ENCODE results near the gene PMPCA. TPM values are rescaled to one million over a fixed set of nuclear protein-coding genes. Genes with fewer than 3 reads are reported as not detected.
"Not testable (repeated sequence)": the region's sequence is repeated elsewhere in the genome, so short reads cannot be mapped to it uniquely, and the experiment has no call there.

PMPCA gene
- total RNA-seq, 1 experiment from 2014 or later, result 20.9 TPM

DNA sequence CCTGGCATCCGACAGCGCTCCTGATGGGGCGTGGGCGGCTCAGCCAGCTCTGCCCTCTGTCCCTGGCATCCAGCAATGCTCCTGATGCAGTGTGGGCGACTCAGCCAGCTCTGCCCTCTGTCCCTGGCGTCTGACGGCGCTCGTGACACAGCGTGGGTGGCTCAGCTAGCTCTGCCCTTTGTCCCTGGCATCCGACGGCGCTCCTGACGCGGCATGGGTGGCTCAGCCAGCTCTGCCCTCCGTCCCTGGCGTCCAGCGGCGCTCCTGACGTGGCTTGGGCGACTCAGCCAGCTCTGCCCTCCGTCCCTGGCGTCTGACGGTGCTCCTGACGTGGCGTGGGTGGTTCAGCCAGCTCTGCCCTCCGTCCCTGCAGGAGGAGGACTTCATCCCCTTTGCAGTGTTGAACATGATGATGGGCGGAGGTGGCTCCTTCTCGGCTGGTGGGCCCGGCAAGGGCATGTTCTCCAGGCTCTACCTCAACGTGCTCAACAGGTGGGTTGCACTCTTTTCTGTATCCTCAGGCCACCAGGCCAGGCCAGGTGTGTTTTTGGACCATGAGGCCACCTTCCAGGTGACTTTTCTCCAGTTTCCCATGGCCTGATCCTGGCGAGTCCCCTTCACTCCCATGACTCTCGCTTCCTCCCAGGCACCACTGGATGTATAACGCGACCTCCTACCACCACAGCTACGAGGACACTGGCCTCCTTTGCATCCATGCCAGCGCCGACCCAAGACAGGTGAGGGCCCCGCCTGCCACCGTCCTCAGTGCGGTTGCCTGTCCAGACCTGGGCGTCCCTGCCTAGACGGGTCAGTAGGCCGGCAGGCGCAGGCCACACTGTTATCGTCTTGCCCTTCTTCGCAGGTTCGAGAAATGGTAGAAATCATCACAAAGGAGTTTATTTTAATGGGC, 8.0 kb downstream of the PMPCA start:
- no peaks in the 10 kb centered on the region for H3K9me3 ChIP-seq (ENCODE audit: low read length)
- H3K9me2 ChIP-seq (replicated peaks; ENCODE audit: insufficient read depth, low read length), result no peaks in the 10 kb centered on the region
- no peak overlapping the region for H2AFZ ChIP-seq (ENCODE audit: low read length)
- peaks cover 11% of the 10 kb centered on the region; the same call in 1 of the 2 replicates for H3K36me3 ChIP-seq (ENCODE audit: insufficient read depth, low read length)
- no peak overlapping the region for H3K9ac ChIP-seq (ENCODE audit: low read length)
- no peak overlapping the region for H3K4me3 ChIP-seq (ENCODE audit: low read length)
- H3K4me1 ChIP-seq (ENCODE audit: low read length), result no peaks in the 10 kb centered on the region
- no peaks in the 10 kb centered on the region for H3K27me3 ChIP-seq (ENCODE audit: low read length)
- no peak overlapping the region for H3K27ac ChIP-seq (ENCODE audit: low read length)
- DNase-seq, result no peak
- no peak overlapping the region for H3K4me2 ChIP-seq (ENCODE audit: low read depth, low read length, poor library complexity, severe bottlenecking)
- no peaks in the 10 kb centered on the region for H4K20me1 ChIP-seq (ENCODE audit: insufficient read depth, low read depth, low read length)
- H3K79me2 ChIP-seq (ENCODE audit: low read length), result peaks cover 6% of the 10 kb centered on the region; the same call in 1 of the 2 replicates

DNA sequence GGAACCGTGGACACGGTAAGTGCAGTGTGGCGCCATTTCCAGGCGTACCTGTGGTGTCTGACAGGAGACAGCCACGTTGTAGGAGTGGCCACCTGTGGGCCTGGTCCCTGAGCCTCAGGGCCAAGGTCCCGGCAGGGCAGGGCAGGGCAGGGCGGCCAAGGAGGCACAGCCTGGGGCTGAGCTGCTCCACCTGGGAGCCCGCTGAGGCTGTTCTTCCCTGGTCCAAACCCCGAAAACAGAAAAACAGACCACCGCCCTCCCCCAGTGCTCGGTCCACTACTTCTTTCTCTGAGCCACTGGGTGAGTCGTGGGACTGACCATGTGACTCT, 8.6 kb downstream of the PMPCA start:
- Histone ChIP-seq H3K4me3 (ENCODE audit: low read length) (no peak overlapping the region), H3K79me2 (ENCODE audit: low read length) (no peaks in the 10 kb centered on the region), H4K20me1 (ENCODE audit: insufficient read depth, low read depth, low read length) (no peaks in the 10 kb centered on the region), H3K36me3 (ENCODE audit: insufficient read depth, low read length) (peaks cover 5% of the 10 kb centered on the region; the same call in 1 of the 2 replicates), H3K9me2 (replicated peaks; ENCODE audit: insufficient read depth, low read length) (no peaks in the 10 kb centered on the region), H3K27me3 (ENCODE audit: low read length) (no peaks in the 10 kb centered on the region), H2AFZ (ENCODE audit: low read length) (no peak overlapping the region), H3K27ac (ENCODE audit: low read length) (no peak overlapping the region), H3K9me3 (ENCODE audit: low read length) (no peaks in the 10 kb centered on the region), H3K4me2 (ENCODE audit: low read depth, low read length, poor library complexity, severe bottlenecking) (no peak overlapping the region), H3K9ac (ENCODE audit: low read length) (no peak overlapping the region), H3K4me1 (ENCODE audit: low read length) (no peaks in the 10 kb centered on the region)
- no peak for DNase-seq

DNA sequence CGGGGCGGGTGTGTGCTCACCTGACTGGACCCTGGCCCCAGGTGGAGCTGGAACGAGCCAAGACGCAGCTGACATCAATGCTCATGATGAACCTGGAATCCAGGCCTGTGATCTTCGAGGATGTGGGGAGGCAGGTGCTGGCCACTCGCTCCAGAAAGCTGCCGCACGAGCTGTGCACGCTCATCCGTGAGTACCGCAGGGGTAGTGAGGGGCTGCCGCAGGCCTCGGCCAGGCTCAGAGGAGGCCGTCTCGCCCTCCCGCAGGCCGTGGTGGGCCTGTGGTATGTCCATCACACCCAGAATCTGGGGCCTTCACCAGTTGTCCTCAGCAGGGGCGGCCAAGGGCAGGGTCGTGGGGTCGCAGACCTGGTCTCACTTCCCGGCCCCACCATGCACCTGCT, 11.3 kb downstream of the PMPCA start:
- Histone ChIP-seq H3K27me3 (ENCODE audit: low read length) (no peaks in the 10 kb centered on the region), H3K36me3 (ENCODE audit: insufficient read depth, low read length) (0 out of 2 replicates have a peak, but pooled peaks cover 2% of the 10 kb centered on the region)

DNA sequence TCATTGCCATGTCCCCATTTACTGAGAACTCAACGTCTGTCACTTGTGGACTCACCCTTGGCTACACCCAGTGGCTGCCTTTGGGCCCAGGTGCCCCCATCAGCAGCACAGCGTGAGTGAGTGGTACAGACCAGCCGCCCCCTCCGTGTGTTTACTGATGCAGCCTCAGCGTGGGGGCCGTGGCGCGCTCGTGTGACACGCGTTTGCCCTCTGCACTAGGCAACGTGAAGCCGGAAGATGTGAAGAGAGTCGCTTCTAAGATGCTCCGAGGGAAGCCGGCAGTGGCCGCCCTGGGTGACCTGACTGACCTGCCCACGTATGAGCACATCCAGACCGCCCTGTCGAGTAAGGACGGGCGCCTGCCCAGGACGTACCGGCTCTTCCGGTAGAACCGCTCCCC, 12.4 kb downstream of the PMPCA start:
- H3K27me3 ChIP-seq (ENCODE audit: low read length), result no peaks in the 10 kb centered on the region
- no peak for DNase-seq
- H3K9ac ChIP-seq (ENCODE audit: low read length), result no peak overlapping the region
- no peaks in the 10 kb centered on the region for H3K9me3 ChIP-seq (ENCODE audit: low read length)
- H3K79me2 ChIP-seq (ENCODE audit: low read length), result no peaks in the 10 kb centered on the region
- H3K9me2 ChIP-seq (replicated peaks; ENCODE audit: insufficient read depth, low read length), result no peaks in the 10 kb centered on the region
- no peaks in the 10 kb centered on the region for H3K36me3 ChIP-seq (ENCODE audit: insufficient read depth, low read length)
- H3K4me3 ChIP-seq (ENCODE audit: low read length), result no peak overlapping the region
- no peak overlapping the region for H2AFZ ChIP-seq (ENCODE audit: low read length)
- H4K20me1 ChIP-seq (ENCODE audit: insufficient read depth, low read depth, low read length), result no peaks in the 10 kb centered on the region
- H3K4me1 ChIP-seq (ENCODE audit: low read length), result no peaks in the 10 kb centered on the region
- no peak overlapping the region for H3K4me2 ChIP-seq (ENCODE audit: low read depth, low read length, poor library complexity, severe bottlenecking)
- no peak overlapping the region for H3K27ac ChIP-seq (ENCODE audit: low read length)

More for the DNA sequence above, 11.3 kb downstream of the PMPCA start:
- H3K9ac ChIP-seq (ENCODE audit: low read length), result no peak overlapping the region
- no peaks in the 10 kb centered on the region for H3K9me2 ChIP-seq (replicated peaks; ENCODE audit: insufficient read depth, low read length)
- H3K9me3 ChIP-seq (ENCODE audit: low read length), result no peaks in the 10 kb centered on the region
- no peak overlapping the region for H3K4me3 ChIP-seq (ENCODE audit: low read length)
- H3K4me2 ChIP-seq (ENCODE audit: low read depth, low read length, poor library complexity, severe bottlenecking), result no peak overlapping the region
- DNase-seq, result no peak
- no peaks in the 10 kb centered on the region for H3K79me2 ChIP-seq (ENCODE audit: low read length)
- no peaks in the 10 kb centered on the region for H4K20me1 ChIP-seq (ENCODE audit: insufficient read depth, low read depth, low read length)
- H3K4me1 ChIP-seq (ENCODE audit: low read length), result no peaks in the 10 kb centered on the region
- H2AFZ ChIP-seq (ENCODE audit: low read length), result no peak overlapping the region
- no peak overlapping the region for H3K27ac ChIP-seq (ENCODE audit: low read length)

DNA sequence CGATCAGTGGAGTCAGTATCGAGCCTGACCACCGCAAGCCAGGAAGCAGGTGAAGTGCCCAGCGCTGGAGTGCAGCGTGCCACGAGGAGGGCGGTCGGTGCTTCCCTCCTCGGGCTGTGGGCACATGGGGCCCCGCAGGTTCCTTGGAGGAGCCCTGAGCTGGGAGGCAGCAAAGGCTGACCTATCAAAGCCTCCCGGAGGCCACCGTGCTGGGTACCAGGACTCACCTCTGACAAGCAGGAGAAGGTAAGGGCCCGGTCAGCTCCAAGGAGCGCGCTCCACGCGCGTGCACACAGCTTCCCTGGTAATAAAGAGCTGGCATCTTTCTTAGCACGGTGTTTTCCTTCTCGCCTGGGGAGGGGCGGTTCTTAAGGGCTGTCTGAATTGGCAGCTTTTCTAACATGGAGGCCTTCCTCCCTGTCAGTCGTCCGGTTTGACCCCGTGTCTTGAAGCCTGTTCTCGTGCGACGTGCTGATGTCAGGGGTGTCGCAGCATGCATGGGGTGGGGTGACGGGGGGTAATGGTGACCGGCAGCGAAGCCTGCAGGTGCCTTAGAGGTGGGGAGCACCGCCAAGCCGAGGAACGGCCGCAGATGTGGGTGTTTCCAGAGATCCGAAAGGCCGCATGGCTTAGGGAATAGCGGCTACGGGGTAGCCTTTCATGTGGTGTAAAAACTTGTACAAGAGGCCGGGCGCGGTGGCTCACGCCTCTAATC, 13.1 kb downstream of the PMPCA start:
- Histone ChIP-seq H3K79me2 (ENCODE audit: low read length) (no peaks in the 10 kb centered on the region), H4K20me1 (ENCODE audit: insufficient read depth, low read depth, low read length) (no peaks in the 10 kb centered on the region), H3K27me3 (ENCODE audit: low read length) (no peaks in the 10 kb centered on the region), H3K9ac (ENCODE audit: low read length) (no peak overlapping the region), H3K4me1 (ENCODE audit: low read length) (no peaks in the 10 kb centered on the region), H2AFZ (ENCODE audit: low read length) (no peak overlapping the region), H3K9me3 (ENCODE audit: low read length) (no peaks in the 10 kb centered on the region), H3K4me2 (ENCODE audit: low read depth, low read length, poor library complexity, severe bottlenecking) (no peak overlapping the region), H3K36me3 (ENCODE audit: insufficient read depth, low read length) (no peaks in the 10 kb centered on the region), H3K9me2 (replicated peaks; ENCODE audit: insufficient read depth, low read length) (no peaks in the 10 kb centered on the region), H3K27ac (ENCODE audit: low read length) (no peak overlapping the region), H3K4me3 (ENCODE audit: low read length) (no peak overlapping the region)
- DNase-seq, result no peak

DNA sequence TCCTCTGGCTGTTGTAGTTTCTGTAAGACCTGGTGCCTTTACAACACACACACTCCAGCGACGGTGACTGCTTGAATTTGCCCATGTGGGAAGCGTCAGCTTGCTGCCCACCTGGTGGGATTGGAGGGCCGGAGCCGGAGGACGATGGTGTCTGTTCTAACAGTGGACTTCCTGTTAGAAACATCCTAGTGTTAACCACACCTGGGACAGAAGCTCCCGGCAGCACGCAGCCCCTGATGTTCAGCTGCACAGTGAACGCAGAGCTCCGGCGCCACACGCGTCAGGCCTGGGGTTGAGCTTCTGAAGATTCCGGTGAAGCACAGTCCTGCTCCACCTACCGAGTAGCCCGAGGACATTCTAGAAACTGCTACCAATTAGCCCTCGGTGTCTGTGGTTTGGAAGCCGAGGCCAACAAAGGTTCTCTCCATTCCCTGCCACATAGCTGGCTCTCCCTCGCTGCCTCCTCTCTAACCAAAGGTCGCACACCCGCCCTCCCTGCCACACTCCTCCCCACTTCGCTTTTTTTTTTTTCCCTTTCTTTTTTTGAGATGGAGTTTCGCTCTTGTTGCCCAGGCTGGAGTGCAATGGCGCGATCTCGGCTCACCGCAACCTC, 14.4 kb downstream of the PMPCA start:
- Histone ChIP-seq H3K27ac (ENCODE audit: low read length) (no peak overlapping the region), H3K4me3 (ENCODE audit: low read length) (no peak overlapping the region), H3K9ac (ENCODE audit: low read length) (no peak overlapping the region), H3K79me2 (ENCODE audit: low read length) (no peaks in the 10 kb centered on the region), H4K20me1 (ENCODE audit: insufficient read depth, low read depth, low read length) (no peaks in the 10 kb centered on the region), H2AFZ (ENCODE audit: low read length) (no peak overlapping the region), H3K9me3 (ENCODE audit: low read length) (no peaks in the 10 kb centered on the region), H3K9me2 (replicated peaks; ENCODE audit: insufficient read depth, low read length) (no peaks in the 10 kb centered on the region), H3K36me3 (ENCODE audit: insufficient read depth, low read length) (no peaks in the 10 kb centered on the region), H3K4me2 (ENCODE audit: low read depth, low read length, poor library complexity, severe bottlenecking) (no peak overlapping the region), H3K4me1 (ENCODE audit: low read length) (no peaks in the 10 kb centered on the region), H3K27me3 (ENCODE audit: low read length) (no peaks in the 10 kb centered on the region)
- DNase-seq, result no peak

DNA sequence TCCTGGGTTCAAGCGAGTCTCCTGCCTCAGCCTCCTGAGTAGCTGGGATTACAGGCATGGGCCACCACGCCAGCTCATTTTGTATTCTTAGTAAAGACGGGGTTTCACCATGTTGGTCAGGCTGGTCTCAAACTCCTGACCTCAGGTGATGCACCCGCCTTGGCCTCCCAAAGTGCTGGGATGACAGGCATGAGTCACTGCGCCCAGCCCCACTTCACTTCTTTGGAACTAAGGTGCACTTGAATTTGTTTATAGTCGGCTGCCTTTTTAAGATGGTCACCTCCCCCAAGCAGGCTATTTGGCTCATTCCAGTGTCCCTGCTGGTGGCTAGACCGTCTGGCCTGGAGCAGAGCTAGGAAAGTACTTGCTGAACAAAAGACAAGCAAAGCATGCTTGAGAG, 14.9 kb downstream of the PMPCA start:
- H3K9ac ChIP-seq (ENCODE audit: low read length); H3K36me3 ChIP-seq (ENCODE audit: insufficient read depth, low read length); H3K79me2 ChIP-seq (ENCODE audit: low read length); H3K9me2 ChIP-seq (replicated peaks; ENCODE audit: insufficient read depth, low read length); DNase-seq; H3K27ac ChIP-seq (ENCODE audit: low read length); H2AFZ ChIP-seq (ENCODE audit: low read length); H3K4me1 ChIP-seq (ENCODE audit: low read length); H3K4me2 ChIP-seq (ENCODE audit: low read depth, low read length, poor library complexity, severe bottlenecking); H3K4me3 ChIP-seq (ENCODE audit: low read length); H3K27me3 ChIP-seq (ENCODE audit: low read length); H4K20me1 ChIP-seq (ENCODE audit: insufficient read depth, low read depth, low read length); H3K9me3 ChIP-seq (ENCODE audit: low read length): not testable (repeated sequence)

DNA sequence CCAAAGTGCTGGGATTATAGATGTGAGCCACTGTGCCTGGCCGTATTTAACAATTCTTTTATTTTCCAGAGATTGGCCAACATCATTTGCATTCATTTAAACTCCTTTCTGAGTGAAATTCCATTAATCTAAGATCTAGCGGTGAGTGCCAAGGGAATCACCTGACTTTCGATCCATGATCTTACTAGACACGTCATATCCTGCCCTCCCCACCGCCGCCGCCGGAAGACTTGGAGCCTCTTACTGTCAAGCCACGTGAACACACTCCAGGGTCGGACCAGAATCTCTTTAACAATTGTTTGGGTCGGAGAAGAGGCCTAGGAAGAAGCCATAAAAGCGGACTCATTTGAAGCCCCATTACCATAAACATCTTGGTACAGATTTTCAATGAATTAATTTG, 16.3 kb downstream of the PMPCA start:
- Histone ChIP-seq H3K4me2 (ENCODE audit: low read depth, low read length, poor library complexity, severe bottlenecking) (no peak overlapping the region), H3K36me3 (ENCODE audit: insufficient read depth, low read length) (no peaks in the 10 kb centered on the region), H2AFZ (ENCODE audit: low read length) (no peak overlapping the region), H3K27me3 (ENCODE audit: low read length) (no peaks in the 10 kb centered on the region), H3K9ac (ENCODE audit: low read length) (no peak overlapping the region), H3K9me2 (replicated peaks; ENCODE audit: insufficient read depth, low read length) (no peaks in the 10 kb centered on the region), H3K4me1 (ENCODE audit: low read length) (no peaks in the 10 kb centered on the region), H4K20me1 (ENCODE audit: insufficient read depth, low read depth, low read length) (no peaks in the 10 kb centered on the region), H3K27ac (ENCODE audit: low read length) (no peak overlapping the region), H3K79me2 (ENCODE audit: low read length) (no peaks in the 10 kb centered on the region), H3K9me3 (ENCODE audit: low read length) (no peaks in the 10 kb centered on the region), H3K4me3 (ENCODE audit: low read length) (no peak overlapping the region)
- no peak for DNase-seq
